Activated naive CD8-positive, alpha-beta T cell treated with anti-CD3 and anti-CD28 coated beads for 36 hours (primary cell): ENCODE results near the gene PITRM1. TPM values are rescaled to one million over a fixed set of nuclear protein-coding genes. Genes with fewer than 3 reads are reported as not detected.

ENCODE experiments used
- DNase-seq: peaks from one replicate; pipeline ENCODE4 v3.0.0; 2021
- H3K27ac Mint-ChIP-seq: one replicate; pipeline ENCODE4 v1.8.0; 2022; ENCODE audit warnings: mild to moderate bottlenecking, moderate library complexity, mixed read lengths
- H3K27me3 Mint-ChIP-seq: one replicate; pipeline ENCODE4 v1.8.0; 2022; ENCODE audit warnings: mild to moderate bottlenecking, mixed read lengths
- H3K36me3 Mint-ChIP-seq: one replicate; pipeline ENCODE4 v1.8.0; 2021; ENCODE audit warnings: mild to moderate bottlenecking, mixed read lengths
- H3K4me1 Mint-ChIP-seq: one replicate; pipeline ENCODE4 v1.8.0; 2021; ENCODE audit warnings: mixed read lengths
- H3K4me3 Mint-ChIP-seq: one replicate; pipeline ENCODE4 v1.8.0; 2022; ENCODE audit warnings: mild to moderate bottlenecking, moderate library complexity, mixed read lengths
- H3K9me3 Mint-ChIP-seq: one replicate; pipeline ENCODE4 v1.8.0; 2022; ENCODE audit warnings: mixed read lengths
- total RNA-seq, 2 experiments: library from RNA; stranded (reverse); gene quantifications; one replicate each; pipeline ENCODE4 v1.2.3, GENCODE V29; 2021

Gene PITRM1
- total RNA-seq, 2 experiments from 2014 or later: 75.3 to 75.5 TPM

DNA sequence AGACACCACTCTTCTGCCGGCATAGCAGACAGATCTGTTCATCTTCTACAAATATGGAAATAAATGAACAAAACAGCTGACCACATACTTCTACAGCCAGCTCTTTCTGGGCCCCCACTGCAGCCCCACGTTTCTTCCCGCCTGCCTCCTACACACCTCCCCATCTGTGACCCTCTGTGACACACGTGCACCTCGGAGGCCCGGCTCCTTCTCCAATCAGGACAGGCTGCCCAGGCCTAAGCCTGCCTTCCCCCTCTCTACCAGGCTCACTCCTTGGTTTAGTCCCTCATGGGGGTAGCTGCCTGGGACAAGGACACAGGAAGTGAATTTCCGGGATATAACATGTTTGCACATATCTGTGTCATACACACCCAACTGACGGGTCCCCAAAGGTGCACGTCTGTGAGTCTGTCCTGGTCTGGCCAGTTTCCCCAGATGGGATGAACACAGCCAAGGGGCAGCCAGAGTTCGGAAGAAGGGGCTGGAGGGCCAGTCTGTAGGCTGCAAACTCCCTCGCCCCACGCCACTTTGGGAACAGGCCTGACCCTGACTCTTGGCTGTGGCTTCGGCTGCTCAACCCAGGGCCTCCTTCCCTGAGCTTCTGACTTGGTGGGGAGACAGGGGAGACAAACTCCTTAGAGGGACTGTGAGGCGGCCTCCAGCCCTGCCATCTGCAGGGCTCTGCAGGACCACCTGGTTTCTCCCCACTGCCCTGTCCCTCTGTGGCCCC is 30.3 kb downstream of the PITRM1 start:
- Mint-ChIP-seq H3K27me3 (no peaks in the 10 kb centered on the region), H3K27ac (peak overlapping the region; percentile 17), H3K36me3 (peaks cover 24% of the 10 kb centered on the region), H3K9me3 (no peaks in the 10 kb centered on the region), H3K4me3 (no peak overlapping the region), H3K4me1 (no peaks in the 10 kb centered on the region)
- no peak for DNase-seq

DNA sequence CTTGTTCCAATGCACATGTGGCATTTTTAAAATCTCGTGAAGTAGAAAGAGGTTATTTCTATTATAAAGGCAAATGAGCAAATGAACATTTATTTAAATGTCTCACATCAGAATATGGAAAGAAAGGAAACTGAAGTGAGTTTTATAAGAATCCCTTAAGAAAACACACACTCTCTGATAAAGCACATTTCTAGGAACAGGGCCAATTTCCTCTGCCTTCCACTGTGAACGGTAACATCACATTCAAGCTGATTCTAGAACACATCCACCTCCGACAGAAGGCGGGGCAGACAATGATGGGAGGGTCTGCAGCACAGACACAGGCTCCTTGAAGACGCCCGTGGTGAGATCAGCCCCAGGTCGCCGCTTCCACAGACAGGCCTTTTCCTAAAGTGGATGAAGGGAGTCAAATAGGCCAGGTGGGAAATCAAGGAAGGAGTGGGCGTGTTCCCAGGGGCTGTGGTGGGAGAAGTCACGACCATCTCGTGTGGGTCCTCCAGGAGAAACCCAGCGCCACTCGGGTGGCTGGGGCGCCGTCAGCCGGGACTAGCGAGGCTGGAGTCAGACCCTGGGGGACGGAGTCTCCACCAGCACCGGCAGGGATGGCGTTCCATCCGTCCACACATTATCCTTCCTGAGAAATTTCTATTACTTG is 31.1 kb downstream of the PITRM1 start:
- no peaks in the 10 kb centered on the region for H3K27me3 Mint-ChIP-seq
- no peak overlapping the region for H3K4me3 Mint-ChIP-seq
- no peaks in the 10 kb centered on the region for H3K4me1 Mint-ChIP-seq
- H3K27ac Mint-ChIP-seq: no peak overlapping the region
- peaks cover 28% of the 10 kb centered on the region for H3K36me3 Mint-ChIP-seq
- DNase-seq: no peak
- H3K9me3 Mint-ChIP-seq: no peaks in the 10 kb centered on the region

DNA sequence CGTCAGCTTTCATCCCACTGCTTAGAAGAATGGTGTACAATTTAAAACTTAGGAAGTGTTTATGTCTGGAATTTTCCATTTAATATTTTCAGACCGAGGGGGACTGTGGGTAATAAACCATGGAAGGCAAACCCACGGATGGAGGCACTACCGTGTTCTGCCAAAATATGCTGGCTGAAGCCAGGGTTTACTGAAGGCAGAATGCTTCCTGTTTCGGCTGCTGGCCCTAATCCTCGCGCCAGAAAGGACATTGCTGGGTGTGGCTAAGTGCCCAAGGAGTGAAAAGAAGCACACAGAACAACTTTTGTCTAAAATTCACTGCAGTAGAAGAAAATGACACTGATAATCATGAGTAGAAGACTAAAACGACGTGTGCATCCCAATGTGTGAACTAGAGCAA is 32.3 kb downstream of the PITRM1 start:
- Mint-ChIP-seq H3K4me3 (no peak overlapping the region), H3K4me1 (no peaks in the 10 kb centered on the region), H3K9me3 (no peaks in the 10 kb centered on the region), H3K36me3 (peaks cover 29% of the 10 kb centered on the region), H3K27ac (no peak overlapping the region), H3K27me3 (no peaks in the 10 kb centered on the region)
- no peak for DNase-seq

DNA sequence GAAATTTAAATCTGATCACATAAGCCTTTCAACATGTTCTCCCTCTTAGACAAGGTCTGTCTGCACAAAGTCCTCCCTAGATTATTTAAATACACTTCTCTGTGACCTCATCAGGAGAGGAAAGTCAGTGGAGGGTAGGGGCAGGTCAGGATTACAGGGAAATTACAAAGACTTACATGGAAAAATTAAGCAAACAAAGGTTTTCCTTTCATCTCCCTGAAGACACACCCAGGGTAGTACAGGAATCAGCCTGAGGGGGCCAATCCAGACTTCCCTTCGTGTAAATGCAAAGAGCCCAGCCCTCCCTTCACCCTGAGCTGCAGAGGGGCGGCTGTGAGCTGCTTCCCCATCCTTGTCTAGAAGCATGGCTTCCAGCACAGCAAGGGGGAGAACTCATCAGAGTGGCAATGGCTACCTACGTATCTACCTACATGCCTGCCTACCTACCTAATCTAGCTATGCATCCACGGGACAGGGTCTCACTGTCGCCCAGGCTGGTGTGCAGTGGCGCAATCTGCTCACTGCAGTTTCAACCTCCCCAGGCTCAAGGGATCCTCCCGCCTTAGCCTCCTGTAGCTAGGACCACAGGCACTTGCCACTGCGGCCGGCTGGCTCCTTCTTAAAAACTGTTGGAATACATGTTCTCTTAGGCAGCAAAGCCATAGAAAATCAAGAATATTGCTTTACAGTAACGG is 33.2 kb downstream of the PITRM1 start:
- no peaks in the 10 kb centered on the region for H3K4me1 Mint-ChIP-seq
- H3K27ac Mint-ChIP-seq: peak overlapping the region; percentile 23
- no peak for DNase-seq
- no peaks in the 10 kb centered on the region for H3K9me3 Mint-ChIP-seq
- H3K36me3 Mint-ChIP-seq: peaks cover 33% of the 10 kb centered on the region
- H3K27me3 Mint-ChIP-seq: no peaks in the 10 kb centered on the region
- no peak overlapping the region for H3K4me3 Mint-ChIP-seq

DNA sequence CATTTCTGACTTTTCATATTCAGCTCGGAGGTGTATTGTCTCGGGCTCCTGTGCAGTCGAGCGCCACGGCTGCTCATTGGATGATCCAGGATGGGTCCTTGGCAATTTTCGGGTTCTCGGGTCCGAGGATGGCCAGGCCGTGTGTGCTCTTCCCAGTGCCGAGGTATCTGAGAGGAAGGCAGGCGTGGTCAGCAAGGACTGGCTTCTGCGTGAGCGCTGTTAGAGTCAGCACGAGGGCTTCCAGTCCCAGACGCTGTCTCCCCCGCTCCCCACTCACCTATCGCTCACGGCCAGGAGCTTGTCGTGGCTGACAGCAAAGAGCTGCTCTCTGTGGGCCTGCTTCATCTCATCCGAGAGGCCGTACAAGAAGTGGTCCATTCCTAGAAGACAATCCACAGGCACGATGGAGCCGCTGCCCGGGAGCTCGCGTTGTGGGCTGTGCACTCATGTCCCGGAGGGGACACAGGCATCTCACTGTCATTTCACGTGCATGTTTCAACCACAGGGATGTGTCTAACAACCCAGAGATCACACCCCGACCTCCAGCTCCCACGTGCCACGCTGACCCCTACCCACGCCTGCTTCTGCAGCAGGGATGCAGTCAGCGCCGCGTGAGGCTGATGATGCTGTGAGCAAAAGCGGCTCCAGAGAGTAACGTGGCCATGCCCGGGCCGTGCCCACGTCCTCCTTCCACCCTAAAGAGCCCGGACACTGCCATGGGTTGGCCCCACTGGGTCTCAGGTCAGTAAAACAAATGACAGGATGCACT is 34.4 kb downstream of the PITRM1 start:
- no peak overlapping the region for H3K4me3 Mint-ChIP-seq
- no peaks in the 10 kb centered on the region for H3K4me1 Mint-ChIP-seq
- no peak for DNase-seq
- no peak overlapping the region for H3K27ac Mint-ChIP-seq
- H3K36me3 Mint-ChIP-seq: peaks cover 30% of the 10 kb centered on the region
- H3K9me3 Mint-ChIP-seq: no peaks in the 10 kb centered on the region
- H3K27me3 Mint-ChIP-seq: no peaks in the 10 kb centered on the region

DNA sequence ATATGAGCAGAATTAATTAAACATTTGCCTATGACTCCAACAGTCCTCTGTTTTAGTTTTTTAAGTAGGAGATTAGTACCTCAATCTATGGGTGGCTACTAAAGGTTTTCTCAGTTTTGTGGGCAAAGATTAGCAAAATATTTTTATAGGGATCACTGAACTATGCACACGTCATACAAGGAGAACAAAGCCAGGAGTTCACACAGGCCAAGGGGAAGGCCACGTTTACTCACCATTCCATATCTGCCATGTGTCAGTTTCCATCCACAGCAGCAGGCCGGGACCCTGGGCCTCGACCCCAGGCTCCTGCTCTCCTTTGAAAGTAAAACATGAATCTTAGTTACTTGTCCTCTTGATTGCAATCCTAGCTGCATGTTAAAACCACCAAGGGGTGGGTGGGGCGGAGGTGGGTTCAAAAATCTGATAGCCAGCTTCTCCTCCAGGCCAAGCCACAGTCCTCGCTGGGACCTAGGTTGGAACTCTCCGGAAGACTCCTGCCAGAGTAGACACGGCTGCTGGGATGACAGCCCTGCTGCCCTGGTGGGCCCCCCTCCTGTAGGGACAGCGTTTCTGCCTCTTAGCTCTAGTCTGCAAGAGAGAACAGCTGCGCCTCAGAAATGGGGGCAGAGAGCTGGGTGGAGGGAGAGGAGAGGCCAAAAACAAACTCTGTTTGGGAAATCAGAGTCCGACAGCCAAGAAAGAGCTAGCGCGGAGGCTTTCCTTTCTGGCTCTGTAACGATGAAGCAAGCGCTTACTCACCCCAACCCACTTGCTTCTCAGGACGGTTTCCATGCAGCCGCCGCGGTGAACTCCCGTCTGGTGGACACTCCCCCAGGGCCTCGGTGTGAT is 35.6 kb downstream of the PITRM1 start:
- Mint-ChIP-seq H3K4me1 (no peaks in the 10 kb centered on the region), H3K27me3 (no peaks in the 10 kb centered on the region), H3K36me3 (peaks cover 34% of the 10 kb centered on the region), H3K4me3 (no peak overlapping the region), H3K27ac (no peak overlapping the region), H3K9me3 (no peaks in the 10 kb centered on the region)
- DNase-seq: no peak

DNA sequence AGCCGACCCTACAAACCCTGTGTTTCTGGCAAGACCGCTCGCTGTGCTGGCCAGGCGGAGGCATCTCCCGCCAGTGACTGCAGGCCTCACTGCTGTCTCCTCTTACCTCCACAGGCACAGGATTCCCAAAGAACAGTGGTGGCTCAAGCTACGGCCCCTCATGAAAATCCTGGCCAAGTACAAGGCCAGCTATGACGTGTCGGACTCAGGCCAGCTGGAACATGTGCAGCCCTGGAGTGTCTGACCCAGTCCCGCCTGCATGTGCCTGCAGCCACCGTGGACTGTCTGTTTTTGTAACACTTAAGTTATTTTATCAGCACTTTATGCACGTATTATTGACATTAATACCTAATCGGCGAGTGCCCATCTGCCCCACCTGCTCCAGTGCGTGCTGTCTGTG is 36.2 kb downstream of the PITRM1 start:
- H3K4me1 Mint-ChIP-seq: no peaks in the 10 kb centered on the region
- H3K9me3 Mint-ChIP-seq: no peaks in the 10 kb centered on the region
- no peak for DNase-seq
- H3K36me3 Mint-ChIP-seq: peaks cover 38% of the 10 kb centered on the region
- no peaks in the 10 kb centered on the region for H3K27me3 Mint-ChIP-seq
- no peak overlapping the region for H3K27ac Mint-ChIP-seq
- H3K4me3 Mint-ChIP-seq: no peak overlapping the region

DNA sequence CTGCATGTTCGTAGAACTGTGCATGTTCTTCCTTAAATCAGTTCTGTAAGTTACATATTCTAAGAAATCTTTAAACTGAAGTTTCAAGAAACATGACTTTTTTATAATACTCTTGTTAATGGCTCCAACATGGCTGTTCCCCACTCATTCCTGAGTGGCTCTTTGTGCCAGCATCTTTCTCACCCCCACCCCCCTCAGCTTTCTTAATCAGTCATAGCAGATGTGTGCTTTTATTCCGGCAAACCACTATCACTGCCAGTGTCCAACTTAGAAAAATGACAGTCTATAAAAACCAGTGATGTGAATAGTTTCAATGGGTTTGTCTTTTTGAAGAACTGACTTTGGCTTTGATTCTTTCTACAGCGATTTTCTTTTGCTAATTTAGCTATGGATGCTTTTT is 37.6 kb downstream of the PITRM1 start:
- no peaks in the 10 kb centered on the region for H3K9me3 Mint-ChIP-seq
- no peak overlapping the region for H3K4me3 Mint-ChIP-seq
- no peak overlapping the region for H3K27ac Mint-ChIP-seq
- no peaks in the 10 kb centered on the region for H3K4me1 Mint-ChIP-seq
- peaks cover 37% of the 10 kb centered on the region for H3K36me3 Mint-ChIP-seq
- H3K27me3 Mint-ChIP-seq: no peaks in the 10 kb centered on the region
- no peak for DNase-seq

DNA sequence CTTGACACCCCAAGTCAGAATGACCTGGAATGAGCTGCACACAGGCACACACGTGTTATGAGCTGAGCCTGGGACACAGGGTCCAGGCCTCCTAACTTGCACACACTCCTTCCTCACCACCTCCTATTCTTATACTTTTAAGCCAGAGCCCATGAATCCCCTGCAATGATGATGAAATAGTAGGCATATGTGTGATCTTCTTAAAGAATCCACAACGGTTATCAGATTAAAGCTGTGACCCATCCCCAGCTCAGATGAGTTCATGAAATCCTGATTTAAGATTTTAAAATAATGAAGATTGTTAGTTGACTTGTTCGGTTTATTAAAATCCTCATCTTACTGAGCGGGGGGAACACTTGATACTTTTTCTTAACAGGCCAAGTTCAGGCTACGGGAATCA is 38.6 kb downstream of the PITRM1 start:
- Mint-ChIP-seq H3K27ac (peak overlapping the region; percentile 60), H3K9me3 (no peaks in the 10 kb centered on the region), H3K36me3 (peaks cover 45% of the 10 kb centered on the region), H3K27me3 (no peaks in the 10 kb centered on the region), H3K4me3 (no peak overlapping the region), H3K4me1 (no peaks in the 10 kb centered on the region)
- no peak for DNase-seq

DNA sequence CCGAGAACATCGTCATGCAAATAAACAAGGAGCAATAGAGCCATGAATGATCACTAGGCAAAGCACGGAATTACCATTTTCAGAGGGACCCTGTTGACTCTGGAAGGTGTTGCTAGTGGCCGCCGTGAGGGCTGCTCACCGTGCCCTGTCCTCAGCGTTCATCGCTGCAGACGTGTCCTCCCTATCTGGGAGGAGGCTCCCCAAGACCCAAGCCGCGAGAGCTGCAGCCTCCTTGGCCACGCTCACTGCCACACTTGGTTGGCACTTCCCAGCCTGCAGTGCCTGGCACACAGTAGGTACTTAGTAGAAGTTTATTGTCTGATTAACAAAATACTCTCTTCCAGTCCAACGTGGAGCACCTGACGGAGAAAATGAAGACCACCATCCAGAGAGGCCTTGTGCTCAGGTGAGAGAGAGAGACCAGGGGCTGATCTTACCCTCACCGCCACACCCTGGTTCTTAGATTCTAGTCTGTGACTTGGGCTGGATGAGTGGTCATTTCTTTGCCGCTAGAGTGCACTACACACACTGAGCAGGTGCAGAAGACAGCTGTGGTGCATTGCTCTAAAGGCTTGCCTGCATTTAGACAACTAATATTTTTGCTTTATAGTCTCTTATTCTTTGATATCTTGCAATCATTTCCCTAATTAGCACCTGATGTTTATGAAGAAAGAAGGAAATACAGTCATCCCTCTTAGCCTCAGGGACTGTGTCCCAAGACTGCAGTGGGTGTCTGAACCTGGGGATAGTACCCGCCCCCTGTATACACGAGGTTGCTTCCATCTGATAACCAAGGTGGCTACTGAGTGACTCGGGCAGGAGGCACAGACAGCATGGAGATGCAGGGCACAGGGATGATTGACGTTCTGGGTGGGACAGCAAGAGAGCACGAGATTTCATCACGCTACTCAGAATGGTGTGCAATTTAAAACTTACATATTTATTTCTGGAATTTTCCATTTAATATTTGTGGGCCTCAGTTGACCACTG is 40.3 kb downstream of the PITRM1 start:
- no peaks in the 10 kb centered on the region for H3K9me3 Mint-ChIP-seq
- H3K27me3 Mint-ChIP-seq: no peaks in the 10 kb centered on the region
- no peaks in the 10 kb centered on the region for H3K4me1 Mint-ChIP-seq
- H3K4me3 Mint-ChIP-seq: no peak overlapping the region
- peak overlapping the region; percentile 39 for H3K27ac Mint-ChIP-seq
- H3K36me3 Mint-ChIP-seq: peaks cover 49% of the 10 kb centered on the region
- DNase-seq: no peak

DNA sequence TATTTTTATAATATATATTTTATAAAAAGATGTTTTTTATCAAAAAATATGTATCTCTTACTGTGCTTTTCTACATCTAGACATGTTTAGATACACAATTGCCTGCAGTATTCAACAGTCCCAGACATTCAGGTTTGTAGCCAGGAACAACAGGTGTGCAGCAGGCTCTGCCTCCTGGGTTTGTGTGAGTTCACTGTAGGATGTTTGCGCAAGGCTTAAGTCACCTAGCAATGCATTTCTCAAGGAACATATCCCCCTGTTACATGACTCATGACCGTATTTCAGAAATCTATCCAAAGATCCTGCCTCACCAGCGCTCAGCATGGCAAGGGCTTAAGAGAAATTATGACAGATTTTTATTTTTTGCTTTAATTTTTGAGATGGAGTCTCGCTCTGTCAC is 41.5 kb downstream of the PITRM1 start:
- H3K27ac Mint-ChIP-seq: no peak overlapping the region
- H3K4me3 Mint-ChIP-seq: no peak overlapping the region
- no peak for DNase-seq
- H3K36me3 Mint-ChIP-seq: peaks cover 44% of the 10 kb centered on the region
- H3K4me1 Mint-ChIP-seq: no peaks in the 10 kb centered on the region
- no peaks in the 10 kb centered on the region for H3K9me3 Mint-ChIP-seq
- H3K27me3 Mint-ChIP-seq: no peaks in the 10 kb centered on the region

DNA sequence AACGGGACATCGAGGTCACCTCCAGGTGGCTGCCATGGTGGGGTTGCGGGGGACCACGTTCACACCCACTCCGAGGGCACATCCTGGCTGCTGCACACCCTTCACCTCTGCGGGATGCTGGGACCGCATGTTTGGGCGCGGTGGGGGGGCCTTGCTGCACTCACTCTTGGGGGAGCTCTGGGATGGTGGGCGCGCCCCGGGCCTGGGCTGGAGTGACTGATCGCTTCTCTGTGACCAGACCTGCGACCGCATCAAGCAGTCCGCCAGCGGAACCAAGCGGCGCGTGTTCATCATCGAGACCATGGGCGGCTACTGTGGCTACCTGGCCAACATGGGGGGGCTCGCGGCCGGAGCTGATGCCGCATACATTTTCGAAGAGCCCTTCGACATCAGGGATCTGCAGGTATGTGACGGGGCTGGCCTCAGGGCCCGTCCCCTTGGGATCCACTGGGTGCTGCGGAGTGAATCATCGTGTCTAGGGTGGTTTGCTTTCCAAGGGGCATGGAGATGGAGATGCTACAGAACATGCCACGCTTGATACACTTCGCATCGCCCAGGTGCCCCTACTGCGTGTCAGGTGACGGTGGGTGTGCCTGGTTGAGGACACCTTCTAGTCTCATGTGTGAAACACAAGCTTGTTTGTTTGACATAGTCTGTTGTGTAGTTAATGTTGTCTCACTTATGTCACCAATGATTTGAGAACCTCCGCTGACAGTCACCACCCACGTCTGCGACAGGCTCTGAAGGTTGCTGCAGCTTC is 42.8 kb downstream of the PITRM1 start:
- no peaks in the 10 kb centered on the region for H3K9me3 Mint-ChIP-seq
- no peak for DNase-seq
- no peak overlapping the region for H3K27ac Mint-ChIP-seq
- H3K27me3 Mint-ChIP-seq: no peaks in the 10 kb centered on the region
- H3K4me1 Mint-ChIP-seq: no peaks in the 10 kb centered on the region
- H3K36me3 Mint-ChIP-seq: peaks cover 38% of the 10 kb centered on the region
- H3K4me3 Mint-ChIP-seq: no peak overlapping the region
